NCI-H2227 (cell line): ENCODE results near the gene DCK.
"Not testable (repeated sequence)": the region's sequence is repeated elsewhere in the genome, so short reads cannot be mapped to it uniquely, and the experiment has no call there.

Source experiments
- DNase-seq: peaks from one replicate; lab custom pipeline; 2025; ENCODE audit not compliant: unreplicated experiment; lab: John Stamatoyannopoulos, UW

The DCK gene

DNA sequence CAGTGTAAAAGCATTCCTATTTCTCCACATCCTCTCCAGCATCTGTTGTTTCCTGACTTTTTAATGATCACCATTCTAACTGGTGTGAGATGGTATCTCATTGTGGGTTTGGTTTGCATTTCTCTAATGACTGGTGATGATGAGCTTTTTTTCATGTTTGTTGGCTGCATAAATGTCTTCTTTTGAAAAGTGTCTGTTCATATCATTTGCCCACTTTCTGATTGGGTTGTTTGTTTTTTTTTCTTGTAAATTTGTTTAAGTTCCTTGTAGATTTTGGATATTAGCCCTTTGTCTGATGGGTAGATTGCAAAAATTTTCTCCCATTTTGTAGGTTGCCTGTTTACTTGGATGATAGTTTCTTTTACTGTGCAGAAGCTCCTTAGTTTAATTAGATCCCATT, 6.2 kb downstream of the DCK start:
- DNase-seq, result not testable (repeated sequence)

DNA sequence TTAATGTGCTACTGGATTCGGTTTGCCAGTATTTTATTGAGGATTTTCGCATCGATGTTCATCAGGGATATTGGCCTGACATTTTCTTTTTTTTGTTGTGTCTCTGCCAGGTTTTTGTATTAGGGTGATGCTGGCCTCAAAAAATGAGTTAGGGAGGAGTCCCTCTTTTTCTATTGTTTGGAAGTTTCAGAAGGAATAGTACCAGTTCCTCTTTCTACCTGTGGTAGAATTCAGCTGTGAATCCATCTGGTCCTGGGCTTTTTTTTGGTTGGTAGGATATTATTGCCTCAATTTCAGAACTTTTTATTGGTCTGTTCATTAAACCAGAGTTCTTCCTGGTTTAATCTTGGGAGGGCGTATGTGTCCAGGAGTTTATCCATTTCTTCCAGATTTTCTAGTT, 7.9 kb downstream of the DCK start:
- DNase-seq, result not testable (repeated sequence)

DNA sequence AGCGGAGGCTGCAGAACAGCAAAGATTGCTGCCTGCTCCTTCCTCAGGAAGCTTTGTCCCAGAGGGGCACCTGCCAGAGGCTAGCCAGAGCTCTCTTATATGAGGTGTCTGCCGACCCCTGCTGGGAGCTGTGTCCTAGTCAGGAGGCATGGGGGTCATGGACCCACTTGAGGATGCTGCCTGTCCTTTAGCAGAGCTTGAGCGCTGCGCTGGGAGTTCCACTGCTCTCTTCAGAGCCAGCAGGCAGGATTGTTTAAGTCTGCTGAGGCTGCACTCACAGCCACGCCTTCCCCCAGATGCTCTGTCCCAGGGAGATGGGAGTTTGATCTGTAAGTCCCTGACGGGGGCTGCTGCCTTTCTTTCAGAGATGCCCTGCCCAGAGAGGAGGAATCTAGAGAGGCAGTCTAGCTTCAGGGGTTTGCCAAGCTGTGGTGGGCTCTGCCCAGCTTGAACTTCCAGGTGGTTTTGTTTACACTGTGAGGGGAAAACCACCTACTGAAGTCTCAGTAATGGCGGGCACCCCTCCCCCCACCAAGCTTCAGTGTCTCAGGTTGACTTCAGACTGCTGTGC, 10.9 kb downstream of the DCK start:
- DNase-seq, result peak; percentile 30

GRCh38 chr4:71005025-71005424, 11.6 kb downstream of the DCK start:
- DNase-seq, result not testable (repeated sequence)

DNA sequence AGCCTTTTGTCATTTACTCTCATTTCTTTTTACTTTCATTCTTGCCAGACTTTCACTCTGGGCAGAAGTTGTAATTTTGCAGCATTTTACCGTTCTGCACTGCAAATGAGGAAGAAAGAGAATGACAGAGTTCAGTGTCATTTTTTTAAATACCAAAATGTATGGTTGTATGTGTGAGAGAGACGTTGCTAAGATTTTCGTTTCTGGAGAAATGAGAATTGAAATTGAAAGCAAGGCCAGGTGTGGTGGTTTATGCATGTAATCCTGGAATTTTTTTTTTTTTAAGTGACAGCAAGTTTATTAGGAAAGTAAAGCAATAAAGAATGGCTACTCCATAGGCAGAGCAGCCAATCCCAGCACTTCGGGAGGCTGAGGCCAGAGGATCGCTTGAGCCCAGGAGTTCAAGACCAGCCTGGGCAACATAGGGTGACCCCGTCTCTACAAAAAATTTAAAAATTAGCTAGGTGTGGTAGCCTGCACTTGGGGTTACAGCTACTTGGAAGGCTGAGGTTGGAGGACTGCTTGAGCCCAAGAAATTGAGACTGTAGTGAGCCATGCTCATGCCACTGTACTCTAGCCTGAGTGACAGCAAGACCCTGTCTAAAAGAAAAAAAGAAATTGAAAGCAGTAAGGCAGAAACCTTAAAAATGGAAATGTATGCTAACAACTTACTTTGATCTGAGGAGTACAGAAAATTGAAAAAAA, 12.9 kb downstream of the DCK start:
- no peak for DNase-seq

GRCh38 chr4:71008196-71008595, 14.7 kb downstream of the DCK start:
- no peak for DNase-seq

DNA sequence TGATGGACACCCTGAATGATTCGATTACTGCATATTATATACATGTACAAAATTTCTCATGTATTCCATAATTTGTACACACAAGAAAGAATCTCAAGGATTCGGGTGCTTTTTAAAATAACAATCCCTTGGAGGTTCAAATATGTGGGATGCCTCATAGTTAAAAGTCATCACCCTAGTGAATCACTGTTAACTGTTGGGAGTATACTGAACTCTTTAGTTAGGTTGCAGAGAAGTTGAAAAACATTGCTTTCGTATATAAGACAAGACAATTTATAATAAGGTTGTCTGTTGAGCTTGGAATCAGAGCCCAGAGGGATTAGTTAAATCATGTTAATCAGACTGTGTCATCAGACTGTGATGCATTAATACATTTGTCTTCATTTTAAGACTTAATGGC, 15.6 kb downstream of the DCK start:
- DNase-seq, result no peak

DNA sequence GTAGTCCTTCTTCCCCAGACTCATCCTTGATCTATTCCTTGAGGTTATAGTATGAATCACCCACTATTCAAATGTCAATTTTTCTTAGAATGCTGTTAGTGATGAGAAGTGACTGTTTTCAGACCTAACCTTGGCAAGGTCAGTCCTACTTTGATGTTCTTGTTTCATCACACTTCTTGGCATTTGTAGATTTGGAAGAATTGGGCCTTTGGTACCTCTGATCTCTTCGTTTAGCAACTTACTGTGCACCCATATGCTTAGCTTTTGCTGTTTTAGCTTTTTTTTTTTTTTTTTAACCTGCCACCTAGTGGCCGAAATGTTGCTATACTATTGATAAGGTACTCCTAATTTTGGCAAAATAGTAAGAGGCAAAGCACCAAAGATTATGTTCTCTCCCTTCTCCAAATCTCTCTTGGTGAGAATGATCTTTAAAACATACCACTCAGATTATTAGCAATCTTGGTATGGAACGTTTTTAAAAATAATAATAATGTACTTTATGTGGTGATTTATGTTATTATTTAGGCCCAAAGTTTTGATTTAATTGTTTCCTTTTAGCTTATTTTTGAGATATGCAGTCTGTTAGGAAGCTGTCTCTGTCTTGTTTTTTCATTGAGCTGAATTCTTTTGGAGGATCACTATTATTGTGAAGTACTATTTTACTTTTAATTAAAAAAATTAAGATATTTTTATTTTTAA, 16.6 kb downstream of the DCK start:
- DNase-seq, result peak; percentile 32

DNA sequence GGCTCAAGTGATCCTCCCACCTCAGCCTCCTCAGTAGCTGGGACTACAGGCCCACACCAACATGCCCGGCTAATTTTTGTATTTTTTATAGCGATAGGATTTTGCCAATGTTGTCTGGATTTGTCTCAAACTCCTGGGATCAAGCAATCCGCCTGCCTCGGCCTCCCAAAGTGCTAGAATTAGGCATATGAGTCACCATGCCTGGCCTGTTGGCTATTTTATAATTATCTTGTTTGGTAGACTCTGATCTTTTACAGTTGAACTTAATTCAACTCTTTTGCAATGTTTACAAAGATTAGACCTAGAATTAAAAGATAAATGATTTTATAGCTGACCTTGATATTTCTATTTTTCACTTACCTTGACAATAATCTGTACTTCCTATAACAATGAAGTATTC, 18.0 kb downstream of the DCK start:
- DNase-seq, result no peak

GRCh38 chr4:71017391-71017790, 23.9 kb downstream of the DCK start:
- not testable (repeated sequence) for DNase-seq

DNA sequence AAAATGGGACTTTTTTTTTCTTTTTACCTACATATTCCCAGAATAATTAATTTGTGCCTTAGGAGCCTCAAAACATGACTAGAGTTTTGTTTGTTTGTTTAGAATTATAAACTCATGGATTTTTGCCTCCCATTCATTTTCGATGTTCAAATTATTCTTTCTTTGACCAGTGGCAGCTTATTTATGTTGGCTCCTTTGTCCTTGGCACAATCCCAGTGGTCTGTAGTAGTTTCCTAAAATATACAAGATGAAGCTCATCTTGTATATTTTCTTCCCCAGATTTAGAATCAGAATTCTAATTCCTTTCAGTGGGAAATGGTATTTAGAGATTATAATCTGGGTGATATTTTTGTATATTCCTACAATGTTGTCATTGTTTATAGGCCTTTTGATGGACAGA, 27.2 kb downstream of the DCK start:
- DNase-seq, result no peak

- no peak for DNase-seq
Observed at GRCh38 chr4:71025654-71026053, 32.2 kb downstream of the DCK start.

DNA sequence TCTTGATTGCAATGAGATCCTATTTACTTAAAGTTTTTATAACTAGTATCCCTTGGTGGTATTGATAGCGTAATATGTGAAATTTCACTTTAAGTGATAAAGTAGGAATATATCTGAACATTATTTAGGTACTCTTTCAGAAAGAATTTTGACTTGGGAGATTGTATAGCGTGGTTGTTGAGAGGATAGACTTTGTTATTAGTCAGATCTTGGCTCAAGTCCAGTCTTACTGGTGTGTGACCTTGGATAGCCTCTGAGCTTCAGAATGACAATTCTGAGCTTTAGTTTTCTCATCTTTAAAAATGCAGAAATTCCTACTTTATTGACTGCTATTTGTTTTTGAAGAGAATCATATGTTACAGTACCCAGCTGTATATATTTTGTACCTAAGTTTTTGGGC, 32.6 kb downstream of the DCK start:
- no peak for DNase-seq

DNA sequence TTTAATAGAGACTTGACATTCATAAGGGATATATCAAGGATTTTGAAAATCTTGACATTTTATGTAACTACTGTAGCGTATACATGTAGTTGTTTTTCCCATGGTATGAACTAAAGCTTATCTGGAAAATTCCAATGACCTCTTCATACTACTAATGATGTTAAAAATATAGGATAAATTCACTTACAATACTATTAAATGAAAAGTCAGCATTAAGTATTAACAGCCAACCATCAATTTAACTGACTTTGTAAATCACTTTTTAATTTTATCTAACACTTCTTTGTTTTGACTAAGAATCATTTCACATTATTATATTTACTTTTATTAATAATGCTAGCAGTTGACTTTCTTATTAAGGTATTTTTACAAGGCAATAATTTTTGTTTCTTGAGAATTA, 34.2 kb downstream of the DCK start:
- DNase-seq, result no peak

- no peak for DNase-seq
Observed at GRCh38 chr4:71029504-71029903, 36.1 kb downstream of the DCK start.

GRCh38 chr4:71032106-71032505, 38.7 kb downstream of the DCK start:
- DNase-seq, result not testable (repeated sequence)

DNA sequence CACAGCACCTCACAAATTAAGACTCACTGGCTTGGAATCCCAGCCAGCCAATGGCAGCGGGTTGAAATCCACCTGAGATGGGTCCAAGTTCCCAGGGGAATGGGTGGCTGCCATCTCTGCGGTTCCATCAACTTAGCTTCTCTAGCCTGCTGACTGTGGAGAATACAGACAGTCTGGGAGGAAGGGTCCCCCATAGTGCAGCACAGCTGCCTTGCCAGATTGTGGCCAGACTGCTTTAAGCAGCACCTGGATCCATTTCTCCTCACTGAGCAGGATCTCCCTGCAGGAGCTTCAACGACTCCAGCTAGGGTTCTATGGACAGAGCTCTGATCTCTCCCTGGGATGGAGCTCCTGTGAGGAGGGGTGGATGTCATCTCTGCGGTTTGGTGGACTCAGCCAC, 51.8 kb downstream of the DCK start:
- no peak for DNase-seq

GRCh38 chr4:71049395-71049794, 55.9 kb downstream of the DCK start:
- DNase-seq, result no peak

DNA sequence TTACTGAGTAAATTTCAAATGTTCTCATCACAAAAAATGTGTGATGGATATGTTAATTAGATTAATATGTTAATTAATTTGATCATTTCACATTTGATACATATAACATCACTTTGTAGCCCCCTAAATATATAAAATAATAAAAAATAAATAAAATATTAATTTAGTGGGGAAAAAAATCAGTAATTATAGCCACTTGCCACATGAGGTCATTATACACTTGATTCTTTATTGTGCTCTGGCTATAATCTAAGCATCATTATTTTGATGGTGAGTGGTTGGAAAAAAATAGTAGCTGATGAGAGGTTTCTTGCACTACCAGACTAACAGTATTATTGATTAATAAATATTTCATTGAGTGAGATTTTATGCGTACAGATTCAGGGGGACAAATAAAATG, 57.4 kb downstream of the DCK start:
- DNase-seq, result no peak

DNA sequence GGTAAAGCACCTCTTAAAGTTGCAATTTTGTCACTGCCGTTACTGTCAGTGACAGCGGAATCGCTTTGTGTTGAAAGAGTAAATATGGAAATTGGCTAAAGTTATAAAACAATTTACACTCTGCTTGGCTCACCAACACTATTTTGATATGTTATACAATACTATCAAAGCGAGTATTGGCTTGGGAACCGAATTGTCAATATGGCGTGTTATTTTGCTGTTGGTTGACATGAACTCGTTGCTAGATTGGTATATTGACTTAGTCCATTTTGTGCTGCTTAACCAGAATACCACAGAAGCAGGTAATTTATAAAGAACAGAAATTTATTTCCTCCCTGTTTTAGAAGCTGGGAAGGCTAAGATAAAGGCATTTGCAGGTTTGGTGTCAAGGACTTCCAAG, 58.6 kb downstream of the DCK start:
- no peak for DNase-seq

DNA sequence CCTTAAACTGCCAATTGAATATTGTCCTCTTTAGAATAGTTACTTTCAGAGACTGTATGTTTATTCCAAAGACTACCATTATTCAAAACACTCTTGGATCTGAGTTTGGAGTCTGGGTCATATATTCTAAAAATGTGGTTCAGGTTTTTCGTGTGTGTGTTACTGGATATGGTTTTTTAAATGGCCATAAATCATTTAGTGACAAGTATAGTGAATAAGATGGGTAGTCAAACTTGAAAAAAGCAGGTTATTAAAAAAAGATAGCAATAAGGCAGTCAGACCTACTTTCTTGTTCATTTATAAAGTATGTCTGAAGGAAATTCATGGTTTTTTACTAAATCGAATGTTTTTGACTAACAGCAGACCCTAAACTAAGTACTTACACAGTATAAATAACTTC, 59.3 kb downstream of the DCK start:
- DNase-seq, result no peak

DNA sequence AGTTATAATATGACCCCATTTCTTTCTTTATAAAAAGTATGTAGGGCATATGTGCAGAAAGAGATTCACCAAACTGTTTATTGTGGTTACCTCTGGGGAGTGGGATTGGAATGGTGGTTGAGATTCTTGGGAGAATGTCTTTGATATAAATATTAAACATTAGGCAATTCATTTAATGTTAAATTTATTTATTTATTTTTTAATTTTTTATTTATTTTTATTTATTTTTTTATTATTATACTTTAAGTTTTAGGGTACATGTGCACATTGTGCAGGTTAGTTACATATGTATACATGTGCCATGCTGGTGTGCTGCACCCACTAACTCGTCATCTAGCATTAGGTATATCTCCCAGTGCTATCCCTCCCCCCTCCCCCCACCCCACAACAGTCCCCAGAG, 60.2 kb downstream of the DCK start:
- not testable (repeated sequence) for DNase-seq
